Ovary (tissue), 3 donors: ENCODE measurements around the gene MFGE8.

Experiments
- POLR2A ChIP-seq: fragments of 450-650 bp; IDR thresholded peaks from one replicate; pipeline ENCODE4 v1.6.1; 2017; ENCODE audit warnings: antibody characterized with exemption, mild to moderate bottlenecking, moderate library complexity
- TF ChIP-seq, protein P1 (sequence below), 3 donors: fragments of 450-650 bp in 2 of 3; fragments of 200-600 bp in 1 of 3; IDR thresholded peaks; one replicate each; pipeline versions ENCODE4 v1.5.1 to v1.8.0; 2016 to 2022; ENCODE audit warnings: antibody characterized with exemption in 3 of 3, mild to moderate bottlenecking in 1 of 3
- donor health status: DM: no; HTN: no; CAD: no.

DNA sequence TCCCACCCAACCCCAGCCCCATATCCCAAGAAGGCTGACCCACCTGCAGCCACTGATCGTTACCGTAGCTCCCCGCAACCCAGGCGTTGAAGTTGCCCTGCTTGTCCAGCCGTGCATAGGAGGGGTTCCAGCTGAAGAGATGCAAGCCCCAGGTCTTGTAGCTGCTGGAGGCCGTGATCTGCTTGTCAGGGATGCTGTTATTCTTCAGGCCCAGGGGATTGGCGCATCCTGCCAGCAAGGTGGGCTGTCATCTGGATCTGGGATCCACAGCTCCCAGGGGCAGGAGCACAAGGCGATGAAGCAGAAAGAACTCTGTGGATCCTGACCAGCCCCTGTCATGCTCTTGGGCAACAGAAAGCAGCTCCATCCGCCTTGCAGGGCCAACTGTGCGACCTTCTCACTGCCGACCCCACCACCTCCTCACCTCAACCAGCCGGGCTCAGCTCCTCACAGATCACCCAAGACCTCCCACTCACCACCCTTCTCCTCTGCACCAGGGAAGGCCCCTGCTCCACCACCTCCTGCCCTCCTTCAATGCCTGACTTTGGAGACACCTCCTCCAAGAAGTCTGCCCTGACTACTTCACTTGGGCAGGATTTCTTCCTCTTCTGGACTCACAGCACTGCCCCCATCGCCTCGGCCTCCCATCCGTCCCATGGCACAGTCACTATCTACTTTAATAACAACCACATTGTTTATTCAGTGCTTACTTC is 11.5 kb downstream of the MFGE8 start:
- TF ChIP-seq, protein P1, sequence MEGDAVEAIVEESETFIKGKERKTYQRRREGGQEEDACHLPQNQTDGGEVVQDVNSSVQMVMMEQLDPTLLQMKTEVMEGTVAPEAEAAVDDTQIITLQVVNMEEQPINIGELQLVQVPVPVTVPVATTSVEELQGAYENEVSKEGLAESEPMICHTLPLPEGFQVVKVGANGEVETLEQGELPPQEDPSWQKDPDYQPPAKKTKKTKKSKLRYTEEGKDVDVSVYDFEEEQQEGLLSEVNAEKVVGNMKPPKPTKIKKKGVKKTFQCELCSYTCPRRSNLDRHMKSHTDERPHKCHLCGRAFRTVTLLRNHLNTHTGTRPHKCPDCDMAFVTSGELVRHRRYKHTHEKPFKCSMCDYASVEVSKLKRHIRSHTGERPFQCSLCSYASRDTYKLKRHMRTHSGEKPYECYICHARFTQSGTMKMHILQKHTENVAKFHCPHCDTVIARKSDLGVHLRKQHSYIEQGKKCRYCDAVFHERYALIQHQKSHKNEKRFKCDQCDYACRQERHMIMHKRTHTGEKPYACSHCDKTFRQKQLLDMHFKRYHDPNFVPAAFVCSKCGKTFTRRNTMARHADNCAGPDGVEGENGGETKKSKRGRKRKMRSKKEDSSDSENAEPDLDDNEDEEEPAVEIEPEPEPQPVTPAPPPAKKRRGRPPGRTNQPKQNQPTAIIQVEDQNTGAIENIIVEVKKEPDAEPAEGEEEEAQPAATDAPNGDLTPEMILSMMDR (IDR thresholded peaks at IDR 0.05): no peak
- no peak for TF ChIP-seq POLR2A
